Fibroblast of the conjunctiva (primary cell): Measurements from ENCODE around the gene CCDC187.

Experiments used
- DNase-seq: peaks from one replicate; pipeline ENCODE4 v3.0.0-alpha.2; 2010; ENCODE audit warnings: low read depth

CCDC187 gene

DNA sequence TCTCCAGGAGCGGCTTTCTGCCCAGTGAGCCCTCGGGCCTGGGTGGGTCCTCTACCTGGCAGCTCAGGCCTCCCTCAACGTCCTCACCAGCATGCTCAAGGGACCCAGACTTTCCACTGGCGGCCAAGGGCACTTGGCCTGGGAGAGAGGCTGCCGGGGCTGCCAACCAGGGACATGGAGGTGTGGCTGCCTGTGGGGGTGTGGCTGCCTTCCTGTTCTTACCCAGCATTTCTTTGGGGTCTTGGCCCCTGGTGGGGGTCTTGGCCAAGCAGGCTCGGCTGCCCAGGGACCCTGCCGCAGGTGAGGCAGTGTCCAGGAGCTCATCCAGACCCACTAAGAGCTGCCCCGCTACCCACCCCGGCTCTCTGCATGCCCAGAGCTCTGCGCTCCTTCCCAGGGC, 51.0 kb downstream of the CCDC187 start:
- no peak for DNase-seq

DNA sequence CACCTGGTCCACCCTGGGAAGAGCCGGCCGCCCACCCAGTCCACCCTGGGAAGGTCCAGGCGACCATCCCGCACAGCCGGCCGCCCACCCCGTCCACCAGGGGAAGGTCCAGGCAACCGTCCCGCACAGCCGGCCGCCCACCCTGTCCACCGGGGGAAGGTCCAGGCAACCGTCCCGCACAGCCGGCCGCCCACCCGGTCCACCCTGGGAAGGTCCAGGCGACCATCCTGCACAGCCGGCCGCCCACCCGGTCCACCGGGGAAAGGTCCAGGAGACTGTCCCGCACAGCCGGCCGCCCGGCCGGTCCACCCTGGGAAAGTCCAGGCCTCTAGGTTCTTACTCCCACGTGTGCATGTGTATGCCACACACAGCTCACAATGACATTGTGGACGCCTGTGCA, 51.6 kb downstream of the CCDC187 start:
- no peak for DNase-seq

DNA sequence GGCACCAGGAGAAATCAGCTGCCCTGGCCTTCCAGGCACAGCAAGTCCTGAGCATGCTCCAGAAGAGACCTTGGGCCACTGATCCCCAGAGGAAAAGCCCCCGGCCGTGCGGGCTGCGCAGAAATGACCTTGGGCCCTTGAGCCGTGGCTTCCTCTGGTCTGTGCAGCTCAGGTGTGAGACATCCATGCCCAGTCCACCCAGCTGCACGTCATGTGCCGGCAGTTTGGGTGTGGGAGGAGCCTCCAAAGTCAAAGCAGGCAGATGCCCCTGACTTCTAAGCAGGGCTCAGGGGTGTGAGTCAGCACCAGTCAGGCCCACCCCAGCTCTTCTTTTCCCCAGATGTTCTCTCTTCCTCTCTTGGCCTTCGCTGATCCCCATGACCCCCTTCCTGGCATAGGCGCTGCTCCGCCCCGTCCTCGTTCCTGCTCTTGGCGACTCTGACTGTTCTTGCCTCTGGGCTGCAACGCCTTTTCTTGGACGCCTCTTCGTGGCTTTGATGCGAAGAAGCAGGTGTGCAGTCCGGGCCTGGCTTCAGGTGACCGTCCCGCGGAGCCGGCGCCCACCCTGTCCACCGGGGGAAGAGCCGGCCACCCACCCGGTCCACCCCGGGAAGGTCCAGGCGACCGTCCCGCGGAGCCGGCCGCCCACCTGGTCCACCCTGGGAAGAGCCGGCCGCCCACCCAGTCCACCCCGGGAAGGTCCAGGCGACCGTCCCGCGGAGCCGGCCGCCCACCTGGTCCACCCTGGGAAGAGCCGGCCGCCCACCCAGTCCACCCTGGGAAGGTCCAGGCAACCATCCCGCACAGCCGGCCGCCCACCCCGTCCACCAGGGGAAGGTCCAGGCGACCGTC, 52.4 kb downstream of the CCDC187 start:
- no peak for DNase-seq

DNA sequence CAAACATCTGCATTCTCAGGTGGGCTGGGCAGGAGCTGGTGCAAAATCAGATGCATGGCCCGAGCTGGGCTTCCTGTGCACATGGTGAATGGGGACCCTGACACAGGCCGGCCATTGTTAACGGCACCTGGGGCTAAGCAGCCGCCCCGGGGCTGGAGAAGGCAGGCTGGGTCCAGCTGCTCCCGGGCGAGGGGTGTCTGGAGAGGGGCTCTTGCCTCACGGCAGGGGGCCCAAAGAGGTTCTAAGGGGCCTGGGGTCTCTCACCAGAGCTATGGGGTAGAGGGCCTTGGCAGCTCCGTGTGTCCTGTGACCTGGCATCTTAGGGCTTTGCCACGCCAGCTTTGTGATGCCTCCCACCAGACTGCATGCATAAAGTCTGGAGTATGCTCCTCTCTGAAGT, 53.2 kb downstream of the CCDC187 start:
- no peak for DNase-seq

DNA sequence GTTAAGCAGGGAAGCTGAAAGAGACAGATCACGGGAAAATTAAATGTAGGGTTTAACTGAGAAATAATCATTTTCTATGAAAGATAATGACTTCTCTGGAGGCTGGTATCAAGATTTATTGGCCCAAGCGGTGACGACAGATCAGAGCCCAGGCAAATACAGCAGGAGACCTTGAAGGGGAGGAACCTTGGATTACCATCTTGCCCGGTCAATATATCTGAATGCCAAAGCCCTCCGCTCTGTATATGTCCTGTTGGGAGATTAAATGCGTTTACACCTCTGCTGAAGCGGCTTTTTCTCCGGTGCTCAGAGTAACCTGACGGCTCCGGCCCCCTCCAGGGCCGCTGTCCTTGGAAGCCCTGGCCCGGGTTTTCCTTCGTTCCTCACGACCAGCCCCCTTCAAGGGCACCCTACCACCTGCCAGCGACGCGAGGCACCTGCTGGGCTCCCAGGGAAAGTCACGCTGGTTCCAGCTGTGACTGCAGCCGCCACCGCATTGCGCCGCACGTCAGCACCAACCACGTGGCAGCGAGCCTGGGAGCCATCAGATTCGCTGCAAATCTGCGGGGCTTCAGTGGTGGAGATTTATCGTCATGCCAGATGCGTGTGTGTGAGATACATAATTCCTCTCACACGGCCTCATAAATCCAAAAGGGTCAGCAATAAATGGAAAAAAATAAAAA, 53.9 kb downstream of the CCDC187 start:
- DNase-seq = no peak

DNA sequence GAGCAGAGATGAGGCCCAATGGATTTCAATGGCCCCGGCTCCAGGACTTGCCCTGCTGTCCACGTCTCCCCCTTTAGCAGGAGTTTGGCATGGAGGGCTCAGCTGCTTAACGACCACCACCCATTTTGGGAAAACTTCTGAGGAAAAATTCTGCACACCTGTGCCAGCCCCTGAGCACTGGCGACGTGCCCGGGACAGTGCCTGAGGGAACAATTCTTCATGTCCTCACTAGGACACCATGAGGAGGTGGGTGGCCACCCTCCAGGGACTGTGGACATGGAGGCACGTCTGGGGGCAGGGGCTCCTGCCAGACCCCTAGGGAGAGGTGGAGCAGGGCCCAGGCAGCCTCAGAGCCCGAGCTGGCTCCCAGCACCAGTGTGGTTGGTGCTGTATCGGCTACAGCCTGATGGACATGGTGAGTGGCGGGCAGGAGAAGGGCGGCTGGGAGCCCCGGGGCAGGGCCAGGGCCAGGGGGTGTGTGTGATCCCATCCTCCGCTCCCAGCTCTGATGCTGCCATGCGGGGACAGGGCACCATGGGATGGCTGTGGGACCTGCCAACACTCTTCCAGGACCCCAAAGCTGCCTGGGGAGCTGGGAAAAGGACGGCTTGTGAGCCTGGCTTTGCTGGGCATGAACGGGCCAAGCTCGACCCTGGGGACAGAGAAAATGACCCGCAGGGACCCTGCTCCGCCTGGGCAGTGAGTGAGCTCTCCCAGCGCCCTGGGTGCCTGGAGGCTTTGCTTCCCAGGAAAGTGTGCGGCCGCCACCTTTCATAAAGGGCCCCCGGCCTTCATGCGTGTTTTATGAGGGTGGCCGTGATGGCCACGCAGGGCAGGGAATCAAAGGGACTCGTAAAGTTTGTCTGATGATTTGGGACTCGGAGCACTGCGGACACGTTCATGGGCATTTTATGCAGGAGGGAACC, 54.7 kb downstream of the CCDC187 start:
- DNase-seq = no peak

DNA sequence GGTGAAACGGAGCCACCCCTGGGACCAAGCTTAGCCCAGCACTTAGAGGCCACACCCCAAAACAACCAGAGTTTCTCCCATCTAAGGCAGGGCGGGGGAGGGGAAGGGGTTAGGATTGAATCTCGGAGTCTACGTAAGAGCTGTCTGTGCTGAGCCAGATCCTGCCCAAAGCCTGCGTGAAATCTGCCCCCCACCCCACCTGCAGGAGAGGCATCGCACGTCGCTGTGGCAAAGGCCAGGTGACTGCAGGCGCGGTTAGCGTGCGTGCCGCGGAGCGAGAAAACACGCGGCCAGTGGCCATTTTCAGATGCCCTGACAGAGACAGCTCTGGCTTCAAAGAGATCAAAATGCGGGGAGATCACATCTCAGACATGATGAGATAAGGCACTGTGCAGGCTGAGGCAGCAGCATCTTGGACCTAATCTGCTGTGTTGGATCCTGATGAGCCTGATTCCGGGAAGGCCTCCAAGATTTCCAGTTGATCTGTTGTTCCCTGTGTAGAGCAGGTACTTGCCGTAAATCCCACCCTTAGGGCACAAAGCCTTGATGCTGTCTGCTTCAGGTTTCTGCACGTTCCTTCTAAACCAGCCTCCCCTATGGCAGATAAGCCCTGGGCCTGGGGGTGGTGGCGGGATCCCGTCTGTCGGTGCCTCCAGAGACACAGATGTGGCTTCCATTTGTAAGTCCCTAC, 55.8 kb downstream of the CCDC187 start:
- no peak for DNase-seq

DNA sequence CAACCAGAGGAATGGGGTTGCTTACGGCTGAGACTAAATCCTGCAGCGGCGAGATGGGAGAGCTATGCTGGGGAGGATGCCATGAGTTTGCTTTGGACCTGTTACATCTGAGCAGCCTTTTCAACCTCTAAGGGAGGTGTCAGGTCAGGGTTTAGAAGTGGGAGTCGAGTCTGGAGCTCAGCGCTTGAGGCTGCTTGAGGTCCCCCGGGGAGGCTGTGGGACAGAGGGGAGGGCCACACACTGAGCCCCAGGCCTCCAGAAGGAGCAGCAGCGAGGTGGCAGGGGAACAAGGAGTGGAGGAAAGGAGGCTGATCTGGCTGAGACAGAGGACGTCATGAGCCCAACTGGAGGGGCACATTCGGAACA, 56.4 kb downstream of the CCDC187 start:
- no peak for DNase-seq

DNA sequence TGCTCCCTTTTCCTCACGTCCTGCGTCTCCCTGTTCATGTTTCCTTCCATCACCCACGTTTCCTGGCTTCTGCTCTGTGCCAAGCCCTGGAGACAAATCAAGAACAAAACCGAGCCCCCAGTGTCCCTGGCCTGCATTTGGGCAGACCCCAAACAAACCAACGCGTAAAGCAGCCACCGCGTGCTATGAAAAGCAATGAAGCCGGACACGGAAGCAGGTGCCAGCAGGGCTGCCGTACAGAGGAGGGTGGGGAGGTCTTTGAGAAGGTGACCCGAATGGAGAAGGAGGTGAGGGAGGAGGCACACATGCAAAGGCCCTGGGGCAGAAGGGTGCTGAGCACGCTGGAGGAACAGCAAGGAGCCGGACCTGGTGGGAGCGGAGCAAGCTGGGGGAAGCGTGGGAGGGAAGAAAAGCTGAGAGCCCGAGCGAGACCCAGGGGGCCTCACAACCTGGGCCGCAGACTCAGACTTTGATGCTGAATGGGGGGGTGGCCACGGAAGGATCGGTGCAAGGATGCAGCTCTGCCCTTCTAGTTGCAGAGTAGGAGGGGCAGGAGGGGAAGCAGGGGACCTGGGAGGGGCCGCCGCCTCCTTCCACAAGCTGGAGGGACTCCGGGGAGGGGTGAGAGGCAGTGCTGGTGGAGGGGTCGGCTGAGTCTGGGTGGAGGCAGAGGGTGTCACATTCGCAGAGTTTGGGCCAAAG, 56.9 kb downstream of the CCDC187 start:
- DNase-seq = no peak

DNA sequence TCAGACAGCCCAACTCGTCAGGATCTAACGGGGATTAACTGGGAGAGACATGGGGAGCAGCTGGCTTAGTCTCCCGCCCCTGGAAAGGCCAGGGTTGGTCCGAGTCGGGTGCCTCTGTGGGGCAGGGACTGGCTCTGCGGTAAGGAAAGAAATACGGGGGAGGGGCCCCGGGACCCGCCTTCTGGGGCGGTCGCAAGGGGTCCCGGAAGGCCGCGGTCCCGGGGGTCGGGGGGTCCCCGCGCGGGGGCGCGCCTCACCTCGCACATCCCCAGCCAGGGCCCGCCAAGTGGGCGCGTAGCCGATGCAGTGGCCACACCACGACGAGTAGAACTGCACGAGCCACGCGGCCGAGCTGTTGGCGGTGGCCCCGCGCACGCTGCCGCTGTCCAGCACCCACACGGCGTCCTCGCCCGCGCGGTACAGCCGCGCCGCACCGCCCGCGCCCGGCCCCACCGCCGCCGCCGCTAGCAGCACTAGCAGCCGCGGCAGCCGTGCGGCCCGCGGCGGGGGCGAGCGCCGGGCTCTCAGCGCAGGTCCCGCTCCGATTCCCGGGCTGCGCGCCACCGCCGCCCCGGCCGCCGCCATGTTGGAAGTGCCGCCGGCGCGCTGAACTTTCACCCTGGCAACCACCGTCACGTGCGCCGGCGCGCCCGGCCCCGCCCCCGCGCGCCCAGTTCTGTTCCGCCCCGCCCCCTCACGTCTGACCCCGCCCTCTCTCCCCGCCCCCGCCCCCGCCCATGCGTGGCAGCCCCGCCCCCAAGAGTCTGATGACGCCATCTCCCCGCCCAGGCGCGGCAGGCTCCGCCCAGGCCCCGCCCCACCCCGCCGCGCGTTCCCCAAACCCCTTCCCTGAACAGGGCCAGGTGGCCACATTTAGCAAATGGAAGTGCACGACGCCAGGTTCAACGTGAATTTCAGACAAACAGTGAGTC, 58.4 kb downstream of the CCDC187 start, which contains the start of gene QSOX2:
QSOX2 (minus strand) TSS at position 594 of the 932 bp plus-strand sequence; CDS start at position 585, 9 bp downstream.
- peak; percentile 51 for DNase-seq

DNA sequence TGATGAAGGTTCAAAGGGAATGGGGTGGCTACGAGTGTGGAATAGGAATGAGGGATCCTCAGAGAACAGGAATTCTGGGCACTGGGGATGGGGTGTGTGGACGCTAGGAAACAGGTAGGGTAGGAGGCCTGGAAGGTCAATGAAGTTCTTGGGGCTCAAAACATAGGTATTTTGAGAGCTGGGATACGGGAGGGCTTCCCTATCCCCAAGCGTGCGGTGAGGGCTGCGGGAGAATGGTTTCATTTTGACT, 59.0 kb downstream of the CCDC187 start:
- no peak for DNase-seq

DNA sequence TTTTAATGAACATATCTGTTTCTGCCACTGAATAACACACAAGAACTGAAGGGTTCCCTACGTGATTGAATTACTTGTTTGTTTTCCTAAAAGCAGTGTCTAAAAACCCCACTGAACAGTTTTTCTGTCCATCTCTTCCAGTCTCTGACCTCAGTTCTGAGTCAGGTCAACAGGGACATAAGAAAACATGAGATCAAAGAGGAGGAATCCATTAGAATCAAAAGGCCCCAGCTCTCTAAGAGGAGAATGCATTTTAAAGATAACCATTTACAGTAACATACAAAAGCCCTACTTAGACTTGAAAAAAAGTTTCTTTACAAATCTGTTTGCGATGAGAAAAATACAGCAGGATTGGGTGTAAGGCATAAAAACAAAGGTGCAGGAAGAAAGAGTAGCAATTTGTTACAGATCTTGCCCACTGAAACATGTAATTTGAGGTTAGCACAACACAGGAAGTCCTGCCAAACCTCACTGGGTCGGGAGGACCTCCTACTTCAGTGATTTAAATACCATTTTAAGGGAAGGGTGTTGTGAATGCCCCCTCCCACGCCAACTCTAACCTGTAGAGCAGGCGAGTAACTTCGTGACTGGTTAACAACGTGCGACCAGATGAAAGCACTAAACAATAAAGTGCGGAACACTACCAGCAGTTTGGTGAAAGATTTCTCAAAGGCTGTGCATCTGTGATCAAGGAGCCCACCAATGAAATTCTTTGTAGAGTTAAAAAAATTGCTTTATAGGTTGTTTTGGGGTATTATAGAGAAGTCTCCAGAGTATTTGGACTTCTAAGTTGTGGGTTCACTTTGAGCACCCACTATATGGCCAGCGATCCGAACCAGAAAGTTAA, 59.5 kb downstream of the CCDC187 start:
- DNase-seq = no peak

DNA sequence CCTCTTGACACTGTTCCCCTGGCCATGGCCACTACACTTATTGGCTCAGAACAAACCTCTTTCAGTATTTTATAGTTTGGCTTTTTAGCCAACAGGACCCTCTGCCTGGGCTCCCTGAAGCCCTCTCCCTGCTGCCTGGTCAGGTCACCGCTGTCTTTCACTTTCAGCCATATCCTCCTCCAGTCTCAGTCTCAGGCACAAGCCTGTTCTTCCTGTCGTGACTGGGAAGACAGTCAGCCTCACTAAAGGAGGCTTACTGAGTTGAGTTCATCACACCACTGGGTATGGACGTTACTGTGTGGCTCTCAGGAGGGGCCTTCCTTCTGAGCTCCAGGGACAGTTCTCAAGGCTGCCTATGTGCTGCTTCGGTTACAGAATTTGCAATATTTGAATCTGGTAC, 60.3 kb downstream of the CCDC187 start:
- DNase-seq = no peak

DNA sequence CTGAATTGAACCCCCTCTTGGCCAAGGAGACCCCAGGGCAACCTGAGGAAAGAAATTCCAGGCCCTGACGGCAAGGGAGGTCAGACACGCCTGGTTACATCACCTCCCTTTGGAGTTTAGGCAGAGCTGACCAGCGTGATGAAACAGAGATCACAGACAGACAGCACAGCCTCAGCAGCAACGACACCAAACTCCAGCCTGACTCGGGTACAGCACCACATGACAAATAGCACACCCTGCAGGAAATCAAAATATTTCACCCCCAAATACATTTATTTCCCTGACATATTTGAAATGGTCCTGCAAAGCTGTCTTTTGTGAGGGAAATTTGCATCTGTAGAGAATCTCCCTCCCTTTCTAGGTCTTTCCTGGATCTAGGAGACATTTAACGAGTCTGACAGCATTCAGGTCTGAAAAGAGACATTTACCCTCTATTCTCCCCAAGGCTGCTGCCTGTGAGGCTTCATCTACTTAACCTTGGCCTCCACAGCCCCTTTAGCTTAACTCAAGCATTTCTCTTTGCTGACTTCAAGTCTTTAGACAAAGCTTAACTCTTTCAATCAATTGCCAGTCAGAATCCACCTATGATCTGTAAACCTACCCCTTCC, 60.9 kb downstream of the CCDC187 start:
- DNase-seq = no peak

DNA sequence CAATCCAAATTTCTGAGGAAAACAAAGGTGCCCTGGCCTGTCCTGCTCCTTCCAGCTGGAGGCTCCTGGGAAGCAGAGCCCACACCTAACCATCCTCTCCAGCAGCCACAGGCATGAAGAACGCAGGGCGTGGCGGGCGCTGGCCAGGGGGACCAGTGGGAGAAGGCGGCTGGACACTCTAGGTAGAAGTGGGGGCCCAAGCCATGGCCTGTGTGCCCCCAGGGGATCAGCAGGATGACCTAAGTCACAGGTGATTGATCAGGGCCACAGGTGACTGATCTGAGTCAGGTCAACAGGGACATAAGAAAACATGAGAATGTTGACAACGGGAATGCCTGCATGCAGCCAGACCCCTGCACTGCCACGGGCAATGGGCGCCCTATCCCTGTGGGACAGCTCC, 61.6 kb downstream of the CCDC187 start:
- no peak for DNase-seq

DNA sequence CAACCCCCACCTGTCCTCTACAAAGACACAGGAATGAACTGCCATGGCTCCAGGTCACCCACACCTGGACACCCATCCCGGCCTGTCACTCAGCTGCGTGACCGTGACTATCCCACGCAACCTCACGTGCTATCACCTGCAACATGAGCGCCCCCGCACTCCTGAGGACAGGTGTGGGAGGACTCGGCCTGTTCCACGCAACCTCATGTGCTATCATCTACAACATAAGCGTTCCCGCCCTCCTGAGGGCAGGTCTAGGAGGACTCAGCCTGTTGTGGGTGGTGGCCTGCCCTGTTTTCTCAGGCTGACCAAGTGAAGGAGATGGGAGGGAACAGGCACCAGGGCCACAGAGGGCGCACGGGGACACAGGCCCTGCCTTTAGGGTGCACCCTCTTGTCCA, 62.4 kb downstream of the CCDC187 start:
- no peak for DNase-seq

DNA sequence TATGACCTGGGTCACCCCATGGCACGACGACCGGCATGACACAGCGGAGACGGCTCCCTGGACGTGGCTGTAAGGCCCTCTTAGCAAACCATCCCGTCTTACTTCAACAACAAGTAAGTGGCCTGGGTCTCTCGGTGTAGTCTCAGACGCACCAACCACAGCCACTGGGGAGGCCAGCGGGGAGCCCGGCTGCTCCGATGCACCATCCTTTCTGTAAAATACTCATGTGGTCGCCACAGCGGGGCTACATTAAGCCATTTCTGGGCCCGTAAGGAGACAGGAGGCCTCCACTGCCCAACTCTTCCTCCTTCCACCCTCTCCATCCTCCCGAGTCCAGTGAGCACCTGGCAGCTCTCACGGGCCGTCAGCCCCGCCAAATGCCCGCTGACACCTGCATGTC, 63.0 kb downstream of the CCDC187 start:
- DNase-seq = no peak

DNA sequence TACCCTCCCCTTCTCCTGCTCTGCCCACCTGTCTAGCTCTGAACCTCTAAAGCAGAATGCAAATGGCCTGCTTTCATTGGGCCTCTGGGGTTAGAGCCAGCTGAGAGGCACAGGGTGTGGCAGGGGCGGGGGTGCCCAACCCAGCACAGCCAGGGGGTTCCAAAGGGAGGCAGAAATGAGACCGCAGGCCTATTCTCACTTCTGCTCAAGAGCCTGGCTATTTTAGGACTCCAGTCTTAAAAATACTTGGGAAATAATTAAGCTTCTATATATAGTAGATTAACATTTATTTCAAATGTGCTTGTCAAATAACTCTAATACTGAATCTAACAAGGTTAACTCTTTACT, 63.9 kb downstream of the CCDC187 start:
- DNase-seq = no peak
